Measurements from ENCODE around the gene CD37. TPM values are rescaled to one million over a fixed set of nuclear protein-coding genes. Genes with fewer than 3 reads are reported as not detected.

CD37 gene
- total and polyA plus RNA-seq, 10 of the 15 experiments (the other 5 are each of a cell fraction or from before 2014, with no cell fraction given): 34.1 to 359 (median 108) TPM

GRCh38 chr19:49328741-49329140, 6.5 kb upstream of the CD37 start:
- no peaks in the 10 kb centered on the region for H3K36me3 ChIP-seq (ENCODE audit: control insufficient read depth in 2 of 2, insufficient read depth in 2 of 2, low read length in 1 of 2)
- peak overlapping the region; percentile 7; the same call in 1 of the 2 replicates for H3K4me3 ChIP-seq
- TF ChIP-seq NR2F1 (conservative IDR thresholded peaks at IDR 0.05): no peak
- no peak for TF ChIP-seq ATF3 (IDR thresholded peaks at IDR 0.05; ENCODE audit: borderline replicate concordance, extremely low read depth, low read depth, low read length)
- no peak for TF ChIP-seq SMC3 (IDR thresholded peaks at IDR 0.05; ENCODE audit: borderline replicate concordance, low read length)
- no peak for TF ChIP-seq CREM (IDR thresholded peaks at IDR 0.05; ENCODE audit: low read depth)
- TF ChIP-seq NR2C2 (IDR thresholded peaks at IDR 0.05; ENCODE audit: borderline replicate concordance, control insufficient read depth, insufficient read length, low read depth): no peak
- TF ChIP-seq SUPT20H (IDR thresholded peaks at IDR 0.05; ENCODE audit: borderline replicate concordance, control insufficient read depth, low read depth, low read length): no peak
- no peak for TF ChIP-seq TARDBP (IDR thresholded peaks at IDR 0.05; ENCODE audit: borderline replicate concordance)
- no peak for TF ChIP-seq CEBPZ (IDR thresholded peaks at IDR 0.05; ENCODE audit: low read depth, low read length)
- no peak for TF ChIP-seq RUNX3 (IDR thresholded peaks at IDR 0.05; ENCODE audit: low read length)
- TF ChIP-seq BACH1 (IDR thresholded peaks at IDR 0.05; ENCODE audit: borderline replicate concordance): no peak
- TF ChIP-seq TCF7 (IDR thresholded peaks at IDR 0.05; ENCODE audit: borderline replicate concordance): no peak
- TF ChIP-seq MTA3 (IDR thresholded peaks at IDR 0.05; ENCODE audit: borderline replicate concordance, low read length): no peak
- no peak for TF ChIP-seq CHD1 (IDR thresholded peaks at IDR 0.05; ENCODE audit: low read depth, low read length)
- TF ChIP-seq PKNOX1 (IDR thresholded peaks at IDR 0.05): no peak
- TF ChIP-seq IKZF2 (IDR thresholded peaks at IDR 0.05): no peak
- TF ChIP-seq YY1 (IDR thresholded peaks at IDR 0.05; ENCODE audit: low read depth, low read length): no peak
- no peak for TF ChIP-seq NFYA (IDR thresholded peaks at IDR 0.05; ENCODE audit: borderline replicate concordance, low read depth, low read length)
- no peak for TF ChIP-seq RAD51 (IDR thresholded peaks at IDR 0.05)
- H3K9me3 ChIP-seq (replicated peaks; ENCODE audit: control insufficient read depth, insufficient read depth, low read length): no peaks in the 10 kb centered on the region; the same call in 2 of the 3 replicates
- peak overlapping the region; percentile 87 for H3K27ac ChIP-seq (ENCODE audit: control insufficient read depth, insufficient read depth)
- WGBS (ENCODE audit: insufficient coverage, insufficient replicate concordance, low lambda C conversion rate, missing lambda C conversion rate): 19% methylated on average over 2 of the region's 2 CpGs
- H3K79me2 ChIP-seq (ENCODE audit: control insufficient read depth, insufficient read depth, low read length): peaks cover 3% of the 10 kb centered on the region; the same call in 1 of the 2 replicates
- peak overlapping the region; percentile 95 for H3K4me2 ChIP-seq (ENCODE audit: control insufficient read depth, insufficient read depth)
- RAD21 ChIA-PET (ENCODE audit: unreplicated experiment): interaction anchor here (0.6 to 1.7 kb wide), 4 partner anchors 11 to 710 kb away, joined by 3 to 7 read pairs (median 4); partner anchors contain the start of gene RPL18
- ATAC-seq: no peak
- CTCF ChIA-PET: interaction anchor here (0.7 to 2.7 kb wide), 9 partner anchors 9 to 144 kb away, joined by 3 to 21 read pairs (median 11); partner anchors contain the start of gene ALDH16A1
- H3K4me1 ChIP-seq (ENCODE audit: control insufficient read depth, insufficient read depth, low read length): peaks cover 67% of the 10 kb centered on the region
- SMC1A ChIA-PET (ENCODE audit: uncharacterized antibody, unreplicated experiment): interaction anchor here (0.6 to 2.5 kb wide), 4 partner anchors 12 to 600 kb away, joined by 4 to 13 read pairs (median 4); no protein-coding TSS in a partner anchor
- H3K9ac ChIP-seq (ENCODE audit: control insufficient read depth, insufficient read depth, low read length): peak overlapping the region; percentile 2
- POLR2A ChIA-PET: interaction anchor here (0.8 to 4.5 kb wide), 2 partner anchors 12 to 367 kb away, joined by 3 to 44 read pairs; no protein-coding TSS in a partner anchor
- in situ Hi-C loops (cut with MboI): no loop called here
- intact Hi-C loops (cut with micrococcal nuclease; ENCODE audit: unreplicated experiment): loop anchor here (2.0 kb wide), 2 partner anchors 102 to 168 kb away; partner anchors contain the start of gene RPS11
- no peak for FAIRE-seq
- no TSS peak for BruUV-seq (replicated peaks)
- no peaks in the 10 kb centered on the region for H3K27me3 ChIP-seq (replicated peaks in 1 of 2; ENCODE audit: control insufficient read depth in 2 of 2, insufficient read depth in 2 of 2, low read length in 1 of 2)
- DNase-seq (ENCODE audit: low read depth, low spot score): no peak
- peak overlapping the region; percentile 78 for H2AFZ ChIP-seq (ENCODE audit: control insufficient read depth, low read depth, low read length)
- H4K20me1 ChIP-seq (ENCODE audit: control insufficient read depth, insufficient read depth): no peaks in the 10 kb centered on the region

All from GM12878 (cell line).